ENCODE results near the gene SHISA2. TPM values are rescaled to one million over a fixed set of nuclear protein-coding genes. Genes with fewer than 3 reads are reported as not detected.

SHISA2 gene
- 1.1 and 2.0 TPM in 2 replicates for total RNA-seq

GRCh38 chr13:26051657-26052311 lies at the start of gene SHISA2:
Gene SHISA2 (minus strand): TSS chr13:26052016. CDS start chr13:26050975, 1,041 bp downstream.

Other genes with a start within 250 kb of the SHISA2 start
- 19.5 and 19.9 TPM in 2 replicates for gene RNF6, start 170.3 kb upstream of the SHISA2 start, total RNA-seq
- gene CDK8, start 202.1 kb upstream of the SHISA2 start, total RNA-seq, result 13.7 and 15.1 TPM in 2 replicates